CD4-positive, alpha-beta memory T cell (primary cell): Measurements from ENCODE around the gene RNASE12. TPM values are rescaled to one million over a fixed set of nuclear protein-coding genes. Genes with fewer than 3 reads are reported as not detected.
A peak's percentile ranks its signal among the peaks of the same experiment; 100 is the strongest.

Experiments
- CTCF ChIA-PET: fragments of 350-600 bp; sonication (Branson Sonifier 250); formaldehyde crosslinking; loops from one replicate; lab custom pipeline; 2021; ENCODE audit warnings: inconsistent platforms; ENCODE audit not compliant: partially characterized antibody; lab: Charles Lee
- POLR2A ChIA-PET: fragments of 350-600 bp; sonication (Branson Sonifier 250); formaldehyde crosslinking; loops from one replicate; lab custom pipeline; 2021; ENCODE audit not compliant: partially characterized antibody; lab: Charles Lee
- DNase-seq, 5 donors: peaks; one replicate each; pipeline versions ENCODE4 v3.0.0 to v3.0.0-alpha.2; 2020 to 2022; ENCODE audit warnings: mixed read lengths in 1 of 5
- H3K27ac ChIP-seq: one replicate; pipeline ENCODE4 v1.7.0; 2013; ENCODE audit warnings: low read depth, low read length
- H3K27me3 ChIP-seq: 2 replicates; pipeline ENCODE4 v1.7.0; 2013; ENCODE audit warnings: mild to moderate bottlenecking, low read length, moderate library complexity; ENCODE audit not compliant: insufficient read depth
- H3K36me3 ChIP-seq: 2 replicates; pipeline ENCODE4 v1.7.0; 2013; ENCODE audit warnings: mild to moderate bottlenecking, low read length, moderate library complexity; ENCODE audit not compliant: insufficient read depth
- H3K4me1 ChIP-seq: 2 replicates; pipeline ENCODE4 v1.7.0; 2013; ENCODE audit warnings: mild to moderate bottlenecking, low read length, moderate library complexity; ENCODE audit not compliant: insufficient read depth
- H3K4me3 ChIP-seq, 2 donors: one replicate each; pipeline ENCODE4 v1.7.0; 2013; ENCODE audit warnings: low read length in 2 of 2, mild to moderate bottlenecking in 1 of 2
- H3K9me3 ChIP-seq, 2 donors: one replicate each; pipeline ENCODE4 v1.7.0; 2013; ENCODE audit warnings: low read length in 2 of 2, control low read depth in 1 of 2; ENCODE audit not compliant: control insufficient read depth in 1 of 2
- H3K27ac Mint-ChIP-seq, 7 donors: one replicate each; pipeline ENCODE4 v1.8.0; 2020 to 2021; ENCODE audit warnings: mixed read lengths in 7 of 7, mild to moderate bottlenecking in 6 of 7, inconsistent platforms in 3 of 7, moderate library complexity in 3 of 7
- H3K27me3 Mint-ChIP-seq, 2 donors: one replicate each; pipeline ENCODE4 v1.8.0; 2020 to 2021; ENCODE audit warnings: mixed read lengths in 2 of 2
- H3K36me3 Mint-ChIP-seq, 2 donors: one replicate each; pipeline ENCODE4 v1.8.0; 2020 to 2021; ENCODE audit warnings: mixed read lengths in 2 of 2, inconsistent platforms in 1 of 2, mild to moderate bottlenecking in 1 of 2
- H3K4me1 Mint-ChIP-seq, 4 donors: one replicate each; pipeline ENCODE4 v1.8.0; 2020 to 2021; ENCODE audit warnings: mixed read lengths in 4 of 4, mild to moderate bottlenecking in 1 of 4
- H3K4me3 Mint-ChIP-seq, 8 donors: one replicate each; pipeline ENCODE4 v1.8.0; 2020 to 2021; ENCODE audit warnings: mixed read lengths in 8 of 8, mild to moderate bottlenecking in 7 of 8, moderate library complexity in 6 of 8, inconsistent platforms in 3 of 8
- H3K9me3 Mint-ChIP-seq, 8 donors: one replicate each; pipeline ENCODE4 v1.8.0; 2020 to 2021; ENCODE audit warnings: mixed read lengths in 8 of 8, mild to moderate bottlenecking in 5 of 8, inconsistent platforms in 3 of 8, moderate library complexity in 1 of 8
- intact Hi-C: fragments of 100-400 bp; cut with micrococcal nuclease; formaldehyde crosslinking; loops from one replicate; pipeline ENCODE4 v1.15.1; 2023
- polyA plus RNA-seq, 2 donors: library from polyadenylated mRNA; unstranded; fragments of 300-500 nt; fragmentation: Illumina TruSeq; gene quantifications; one replicate each; pipeline ENCODE4 v1.2.3, GENCODE V29; 2021
- total RNA-seq, 2 experiments: library from RNA; stranded (reverse); gene quantifications; one replicate each; pipeline ENCODE4 v1.2.3, GENCODE V29; 2021

Gene RNASE12
- total and polyA plus RNA-seq, 4 experiments from 2014 or later = not detected

DNA sequence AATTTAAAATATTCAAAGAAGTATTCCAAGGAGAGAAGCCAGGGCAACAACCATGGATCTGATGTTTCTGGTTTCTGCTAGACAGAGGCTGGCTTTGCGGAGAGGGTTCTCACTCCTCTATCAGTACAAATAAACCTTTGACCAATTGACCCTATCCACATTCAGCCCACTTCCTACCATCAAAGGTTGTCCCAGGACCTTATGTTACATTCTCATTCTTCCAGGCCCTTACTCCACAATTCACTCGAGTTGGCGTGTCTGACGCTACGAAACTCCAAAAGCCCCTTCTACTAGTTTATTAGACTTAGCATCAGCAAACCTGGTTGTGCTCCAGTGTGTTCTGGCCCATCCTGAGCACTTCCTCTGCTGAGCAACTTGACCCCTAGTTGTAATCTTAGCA is 24.8 kb upstream of the RNASE12 start:
- POLR2A ChIA-PET = interaction anchor here (5.0 kb wide), 1 partner anchor 67 kb away, joined by 85 read pairs; the partner anchor contains the start of gene RNASE4
- Mint-ChIP-seq H3K36me3 (no peaks in the 10 kb centered on the region), H3K9me3 (no peaks in the 10 kb centered on the region)

DNA sequence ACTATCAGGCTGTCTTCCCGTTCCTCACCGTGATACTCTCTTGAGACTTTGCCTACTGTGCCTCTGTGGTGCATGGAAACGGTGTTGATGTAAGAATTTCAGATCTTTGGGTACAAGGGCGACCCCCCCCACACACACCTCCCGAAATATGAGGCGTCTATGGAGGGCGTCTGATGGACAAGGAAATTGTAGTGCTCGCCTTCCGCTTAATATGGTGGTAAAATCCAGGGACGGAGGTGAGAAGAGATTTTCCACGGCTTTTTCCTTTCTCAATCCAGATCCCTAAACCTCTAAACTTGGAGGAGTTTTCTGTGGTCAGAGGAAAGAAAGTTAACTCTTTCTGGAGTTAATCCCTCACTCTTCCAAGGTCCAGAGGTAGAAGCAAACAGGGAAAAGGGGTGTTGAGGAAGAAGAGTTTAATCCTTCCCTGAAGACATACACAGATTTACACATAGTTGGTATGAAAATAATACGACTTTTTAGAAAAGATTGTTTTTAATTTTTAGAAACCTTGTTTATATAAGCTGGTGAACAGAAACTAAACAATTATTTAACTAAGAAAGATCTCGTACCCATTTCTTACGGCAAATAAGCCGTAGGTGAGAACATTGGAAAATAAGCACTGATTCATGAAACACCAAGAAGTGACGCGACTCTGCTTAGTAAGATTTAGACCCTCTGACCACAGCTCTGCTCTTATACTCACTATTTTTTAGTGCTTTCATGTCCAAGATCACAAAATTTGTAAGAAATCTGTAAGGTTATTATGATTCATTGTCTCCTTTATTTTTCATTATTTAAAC is 23.1 kb upstream of the RNASE12 start:
- Mint-ChIP-seq H3K27ac (no peak overlapping the region), H3K27me3 (peaks cover 2 to 8% of the 10 kb centered on the region in 2 donors), H3K4me1 (peaks cover 0 to 5% (median 3%) of the 10 kb centered on the region in 4 donors), H3K9me3 (no peaks in the 10 kb centered on the region), H3K4me3 (peak overlapping the region in 1 of 8 donors; percentile 27), H3K36me3 (no peaks in the 10 kb centered on the region)
- no peaks in the 10 kb centered on the region for H3K36me3 ChIP-seq
- peak overlapping the region; percentile 13 for H3K27ac ChIP-seq
- ChIA-PET POLR2A (interaction anchor here (0.6 to 5.0 kb wide), 12 partner anchors 8 to 287 kb away, joined by 3 to 85 read pairs (median 12); partner anchors contain the start of genes APEX1, OSGEP, PARP2 and PIP4P1), CTCF (interaction anchor here (0.7 to 13.5 kb wide), 18 partner anchors 8 to 308 kb away, joined by 3 to 354 read pairs (median 6); partner anchors contain the start of genes APEX1, CCNB1IP1, OSGEP and PARP2)
- no peaks in the 10 kb centered on the region for H3K9me3 ChIP-seq
- peak overlapping the region; percentile 39 to 66 for H3K4me3 ChIP-seq
- H3K4me1 ChIP-seq = peaks cover 44% of the 10 kb centered on the region
- peak in 1 of 5 donors; percentile 58 for DNase-seq
- no peaks in the 10 kb centered on the region for H3K27me3 ChIP-seq
- intact Hi-C loops = loop anchor here (10.0 kb wide), 1 partner anchor 639 kb away; the partner anchor contains the start of gene OR4K15

More for the DNA sequence above, 24.8 kb upstream of the RNASE12 start:
- CTCF ChIA-PET = no interaction called here
- Histone ChIP-seq H3K4me3 (no peak overlapping the region), H3K36me3 (no peaks in the 10 kb centered on the region), H3K9me3 (no peaks in the 10 kb centered on the region), H3K27ac (no peak overlapping the region), H3K27me3 (no peaks in the 10 kb centered on the region), H3K4me1 (peaks cover 33% of the 10 kb centered on the region)
- H3K27me3 Mint-ChIP-seq = peaks cover 2 to 8% of the 10 kb centered on the region in 2 donors
- H3K4me3 Mint-ChIP-seq = peak overlapping the region in 2 of 8 donors; percentile 7 to 42
- intact Hi-C loops = loop anchor here (10.0 kb wide), 1 partner anchor 641 kb away; the partner anchor contains the start of gene OR4K15
- peaks cover 0 to 5% (median 3%) of the 10 kb centered on the region in 4 donors for H3K4me1 Mint-ChIP-seq
- H3K27ac Mint-ChIP-seq = peak overlapping the region in 1 of 7 donors; percentile 58
- DNase-seq = no peak

GRCh38 chr14:20613094-20614037 is 22.2 kb upstream of the RNASE12 start:
- H3K9me3 ChIP-seq = no peaks in the 10 kb centered on the region
- Mint-ChIP-seq H3K27ac (no peak overlapping the region), H3K36me3 (no peaks in the 10 kb centered on the region), H3K9me3 (no peaks in the 10 kb centered on the region), H3K27me3 (peaks cover 1 to 4% of the 10 kb centered on the region in 2 donors), H3K4me1 (peaks cover 0 to 5% (median 3%) of the 10 kb centered on the region in 4 donors), H3K4me3 (no peak overlapping the region)
- H3K4me3 ChIP-seq = peak overlapping the region; percentile 39 to 66
- H3K27me3 ChIP-seq = no peaks in the 10 kb centered on the region
- DNase-seq = peak; percentile 88 to 94 (median 93)
- H3K4me1 ChIP-seq = peaks cover 44% of the 10 kb centered on the region
- no peaks in the 10 kb centered on the region for H3K36me3 ChIP-seq
- peak overlapping the region; percentile 13 for H3K27ac ChIP-seq
- ChIA-PET POLR2A (interaction anchor here (0.6 to 5.0 kb wide), 15 partner anchors 9 to 286 kb away, joined by 3 to 85 read pairs (median 11); partner anchors contain the start of genes APEX1, OSGEP, PARP2 and PIP4P1), CTCF (interaction anchor here (0.7 to 13.5 kb wide), 20 partner anchors 9 to 307 kb away, joined by 3 to 354 read pairs (median 5); partner anchors contain the start of genes APEX1, CCNB1IP1, OSGEP and PARP2)
- intact Hi-C loops = loop anchor here (1.0 to 10.0 kb wide), 11 partner anchors 12 to 639 kb away; partner anchors contain the start of genes APEX1, CCNB1IP1, OR4K15 and PARP2

- no peaks in the 10 kb centered on the region for H3K9me3 ChIP-seq
- H3K36me3 ChIP-seq = no peaks in the 10 kb centered on the region
- peaks cover 44% of the 10 kb centered on the region for H3K4me1 ChIP-seq
- intact Hi-C loops = loop anchor here (10.0 kb wide), 1 partner anchor 638 kb away; the partner anchor contains the start of gene OR4K15
- H3K4me1 Mint-ChIP-seq = peaks cover 0 to 6% (median 2%) of the 10 kb centered on the region in 4 donors
- ChIA-PET POLR2A (interaction anchor here (0.8 to 5.0 kb wide), 6 partner anchors 19 to 270 kb away, joined by 4 to 85 read pairs (median 18); partner anchors contain the start of genes PARP2, PIP4P1, RNASE4 and TEP1), CTCF (interaction anchor here (0.6 to 13.5 kb wide), 13 partner anchors 11 to 283 kb away, joined by 3 to 354 read pairs (median 10); partner anchors contain the start of genes APEX1, CCNB1IP1, OSGEP and PARP2)
- DNase-seq = peak in 1 of 5 donors; percentile 16
- H3K4me3 Mint-ChIP-seq = no peak overlapping the region
- H3K9me3 Mint-ChIP-seq = no peaks in the 10 kb centered on the region
- H3K27ac Mint-ChIP-seq = no peak overlapping the region
- H3K27ac ChIP-seq = no peak overlapping the region
- H3K27me3 ChIP-seq = no peaks in the 10 kb centered on the region
- H3K36me3 Mint-ChIP-seq = no peaks in the 10 kb centered on the region
- H3K27me3 Mint-ChIP-seq = peaks cover 0 to 4% of the 10 kb centered on the region in 2 donors
- H3K4me3 ChIP-seq = no peak overlapping the region
Observed at GRCh38 chr14:20612403-20612802, 21.2 kb upstream of the RNASE12 start.

DNA sequence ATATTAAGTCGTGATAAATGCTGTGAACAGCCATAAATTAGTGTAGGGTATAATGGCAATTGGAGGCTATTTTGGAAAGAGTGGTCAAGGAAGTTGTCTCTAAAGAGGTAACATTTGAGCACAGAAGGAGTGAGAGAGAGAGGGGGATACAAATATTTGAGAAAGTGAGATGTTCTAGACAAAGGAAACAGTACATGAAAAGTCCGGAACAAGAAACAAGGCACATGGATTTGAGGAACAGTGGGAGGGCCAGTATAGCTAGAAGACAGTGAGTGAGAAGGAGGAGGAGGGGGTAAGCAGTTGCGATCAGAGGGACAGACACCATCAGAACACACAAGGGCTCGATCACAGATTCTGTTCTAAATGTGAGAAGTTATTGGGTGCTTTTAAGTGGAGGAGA is 20.1 kb upstream of the RNASE12 start:
- no peaks in the 10 kb centered on the region for H3K27me3 ChIP-seq
- H3K9me3 Mint-ChIP-seq = no peaks in the 10 kb centered on the region
- H3K9me3 ChIP-seq = no peaks in the 10 kb centered on the region
- intact Hi-C loops = loop anchor here (10.0 kb wide), 1 partner anchor 636 kb away; the partner anchor contains the start of gene OR4K15
- H3K4me1 ChIP-seq = peaks cover 44% of the 10 kb centered on the region
- no peaks in the 10 kb centered on the region for H3K36me3 Mint-ChIP-seq
- no peak overlapping the region for H3K27ac Mint-ChIP-seq
- H3K27me3 Mint-ChIP-seq = no peaks in the 10 kb centered on the region
- peaks cover 0 to 10% (median 2%) of the 10 kb centered on the region in 4 donors for H3K4me1 Mint-ChIP-seq
- H3K4me3 ChIP-seq = no peak overlapping the region
- no peaks in the 10 kb centered on the region for H3K36me3 ChIP-seq
- CTCF ChIA-PET = interaction anchor here (1.4 to 13.5 kb wide), 9 partner anchors 13 to 282 kb away, joined by 3 to 354 read pairs (median 17); partner anchors contain the start of genes ANG, CCNB1IP1, PARP2 and TEP1
- no peak overlapping the region for H3K4me3 Mint-ChIP-seq
- POLR2A ChIA-PET = interaction anchor here (0.6 to 4.6 kb wide), 8 partner anchors 21 to 283 kb away, joined by 3 to 44 read pairs (median 9); partner anchors contain the start of genes CCNB1IP1, PARP2, PIP4P1 and RNASE4
- no peak overlapping the region for H3K27ac ChIP-seq
- DNase-seq = no peak
